Measurements from ENCODE around the gene GPS1.

GPS1 gene

GRCh38 chr17:82013341-82013740 is 38.4 kb upstream of the GPS1 start:
- 0 out of 3 replicates have a peak, but pooled peaks have one; percentile 1 for ATAC-seq
- TF ChIP-seq ARNTL (CRISPR knock-in tag; IDR thresholded peaks at IDR 0.05; ENCODE audit: borderline replicate concordance, low read depth): no peak
- no peak for TF ChIP-seq ZNF8 (CRISPR knock-in tag; IDR thresholded peaks at IDR 0.05)
- no peak for TF ChIP-seq SNAI2 (CRISPR knock-in tag; IDR thresholded peaks at IDR 0.05)
- no peak for TF ChIP-seq TOX (CRISPR knock-in tag; IDR thresholded peaks at IDR 0.05; ENCODE audit: borderline replicate concordance)
- no peak for TF ChIP-seq ZNF565 (CRISPR knock-in tag; conservative IDR thresholded peaks at IDR 0.05; ENCODE audit: low read depth)
- no peak for TF ChIP-seq ZC3H10 (CRISPR knock-in tag; IDR thresholded peaks at IDR 0.05)
- no peak for TF ChIP-seq GLIS3 (CRISPR knock-in tag; IDR thresholded peaks at IDR 0.05)
- no peak for TF ChIP-seq ISL1 (CRISPR knock-in tag; IDR thresholded peaks at IDR 0.05)
- no peak for TF ChIP-seq ZNF70 (CRISPR knock-in tag; IDR thresholded peaks at IDR 0.05)
- TF ChIP-seq CREB5 (CRISPR knock-in tag; IDR thresholded peaks at IDR 0.05; ENCODE audit: low read depth): no peak
- no peak for TF ChIP-seq PPARA (CRISPR knock-in tag; IDR thresholded peaks at IDR 0.05; ENCODE audit: borderline replicate concordance)
- no peak for TF ChIP-seq ZFP3 (CRISPR knock-in tag; IDR thresholded peaks at IDR 0.05)
- TF ChIP-seq ESRRG (CRISPR knock-in tag; IDR thresholded peaks at IDR 0.05): no peak
- TF ChIP-seq BACH2 (CRISPR knock-in tag; IDR thresholded peaks at IDR 0.05; ENCODE audit: borderline replicate concordance): no peak
- no peak for TF ChIP-seq RARB (CRISPR knock-in tag; IDR thresholded peaks at IDR 0.05)
- TF ChIP-seq OSR1 (CRISPR knock-in tag; IDR thresholded peaks at IDR 0.05): no peak
- TF ChIP-seq TSHZ2 (CRISPR knock-in tag; IDR thresholded peaks at IDR 0.05): no peak
- no peak for TF ChIP-seq ZFP30 (CRISPR knock-in tag; IDR thresholded peaks at IDR 0.05)

GRCh38 chr17:82013772-82014321 is 37.9 kb upstream of the GPS1 start:
- no peak for ATAC-seq
- TF ChIP-seq ARNTL (CRISPR knock-in tag; IDR thresholded peaks at IDR 0.05; ENCODE audit: borderline replicate concordance, low read depth) (no peak), TOX (CRISPR knock-in tag; IDR thresholded peaks at IDR 0.05; ENCODE audit: borderline replicate concordance) (no peak), ZNF8 (CRISPR knock-in tag; IDR thresholded peaks at IDR 0.05) (no peak), ZFP30 (CRISPR knock-in tag; IDR thresholded peaks at IDR 0.05) (no peak), CSDC2 (CRISPR knock-in tag; IDR thresholded peaks at IDR 0.05) (no peak), ZC3H10 (CRISPR knock-in tag; IDR thresholded peaks at IDR 0.05) (no peak), OSR1 (CRISPR knock-in tag; IDR thresholded peaks at IDR 0.05) (no peak), ESRRG (CRISPR knock-in tag; IDR thresholded peaks at IDR 0.05) (no peak), GLIS3 (CRISPR knock-in tag; IDR thresholded peaks at IDR 0.05) (no peak), CREB5 (CRISPR knock-in tag; IDR thresholded peaks at IDR 0.05; ENCODE audit: low read depth) (no peak), TSHZ2 (CRISPR knock-in tag; IDR thresholded peaks at IDR 0.05) (no peak), BACH2 (CRISPR knock-in tag; IDR thresholded peaks at IDR 0.05; ENCODE audit: borderline replicate concordance) (no peak), ISL1 (CRISPR knock-in tag; IDR thresholded peaks at IDR 0.05) (no peak)
- TF ChIP-seq, protein P1, sequence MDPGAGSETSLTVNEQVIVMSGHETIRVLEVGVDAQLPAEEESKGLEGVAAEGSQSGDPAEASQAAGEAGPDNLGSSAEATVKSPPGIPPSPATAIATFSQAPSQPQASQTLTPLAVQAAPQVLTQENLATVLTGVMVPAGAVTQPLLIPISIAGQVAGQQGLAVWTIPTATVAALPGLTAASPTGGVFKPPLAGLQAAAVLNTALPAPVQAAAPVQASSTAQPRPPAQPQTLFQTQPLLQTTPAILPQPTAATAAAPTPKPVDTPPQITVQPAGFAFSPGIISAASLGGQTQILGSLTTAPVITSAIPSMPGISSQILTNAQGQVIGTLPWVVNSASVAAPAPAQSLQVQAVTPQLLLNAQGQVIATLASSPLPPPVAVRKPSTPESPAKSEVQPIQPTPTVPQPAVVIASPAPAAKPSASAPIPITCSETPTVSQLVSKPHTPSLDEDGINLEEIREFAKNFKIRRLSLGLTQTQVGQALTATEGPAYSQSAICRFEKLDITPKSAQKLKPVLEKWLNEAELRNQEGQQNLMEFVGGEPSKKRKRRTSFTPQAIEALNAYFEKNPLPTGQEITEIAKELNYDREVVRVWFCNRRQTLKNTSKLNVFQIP (CRISPR knock-in tag; IDR thresholded peaks at IDR 0.05; ENCODE audit: borderline replicate concordance, low read depth): no peak
